GM13977 (cell line): ENCODE results near the gene TMEM154.

Experiments
- DNase-seq: peaks from one replicate; pipeline ENCODE4 v3.0.0; 2012; ENCODE audit warnings: low spot score
- CTCF ChIP-seq: IDR thresholded peaks from 2 replicates; pipeline ENCODE4 v1.5.1; 2012; ENCODE audit warnings: mild to moderate bottlenecking, control low read depth; ENCODE audit not compliant: insufficient read depth; ENCODE audit errors: extremely low read depth, missing control alignments
- in situ Hi-C: fragments of 300-500 bp; cut with MboI; formaldehyde crosslinking; loops from one replicate; pipeline ENCODE4 v1.12.0; 2022; ENCODE audit warnings: low sequenced_read_pairs, low pct_unique_long_range_greater_than_20kb, mixed read lengths, inconsistent platforms; ENCODE audit not compliant: unreplicated experiment

Gene TMEM154

DNA sequence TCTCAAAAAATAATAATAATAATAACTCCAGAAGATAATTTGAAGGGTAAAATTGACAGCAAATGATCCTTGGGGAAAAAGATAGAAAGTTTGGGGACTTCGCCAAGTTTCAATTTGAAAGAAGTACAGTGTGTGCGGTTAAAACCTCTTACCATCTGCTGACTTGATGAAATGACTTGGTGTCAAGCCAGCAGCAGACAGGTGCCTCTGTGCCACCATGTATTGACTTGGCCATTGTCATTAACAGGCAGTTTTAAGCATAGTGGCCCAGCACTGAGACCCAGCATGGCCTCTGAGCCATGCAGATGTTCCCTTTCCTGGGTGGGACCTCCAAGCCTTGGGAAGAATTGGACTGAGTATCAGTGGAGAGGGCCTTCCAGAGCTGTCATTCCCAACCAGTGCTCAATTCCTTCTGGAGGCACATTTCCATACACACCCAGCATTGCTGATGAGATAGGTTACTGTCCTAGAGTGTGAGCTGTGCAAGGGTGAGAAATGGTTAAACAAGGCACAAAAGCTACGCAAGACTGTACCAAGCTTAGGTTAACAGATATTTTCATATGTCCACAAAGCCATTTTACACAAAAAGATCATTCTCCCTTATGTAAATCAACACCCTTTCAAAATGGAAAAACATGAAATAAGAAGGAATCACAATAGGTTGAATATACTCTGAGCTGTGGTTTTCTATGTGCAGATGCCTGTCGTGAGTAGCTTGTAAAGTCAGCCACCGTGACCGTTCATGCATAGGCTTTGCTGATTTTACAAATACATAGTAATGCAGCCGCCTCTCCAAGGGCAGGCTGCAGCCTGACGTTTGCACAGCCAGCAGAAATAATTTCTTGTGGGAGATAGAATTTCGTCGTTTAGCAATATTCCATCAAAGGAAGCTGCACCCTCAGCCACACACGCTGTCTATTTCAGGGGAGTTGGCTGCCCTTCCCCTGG lies 84.5 kb downstream of the TMEM154 start:
- DNase-seq: no peak
- no peak for TF ChIP-seq CTCF
- in situ Hi-C loops: no loop called here

DNA sequence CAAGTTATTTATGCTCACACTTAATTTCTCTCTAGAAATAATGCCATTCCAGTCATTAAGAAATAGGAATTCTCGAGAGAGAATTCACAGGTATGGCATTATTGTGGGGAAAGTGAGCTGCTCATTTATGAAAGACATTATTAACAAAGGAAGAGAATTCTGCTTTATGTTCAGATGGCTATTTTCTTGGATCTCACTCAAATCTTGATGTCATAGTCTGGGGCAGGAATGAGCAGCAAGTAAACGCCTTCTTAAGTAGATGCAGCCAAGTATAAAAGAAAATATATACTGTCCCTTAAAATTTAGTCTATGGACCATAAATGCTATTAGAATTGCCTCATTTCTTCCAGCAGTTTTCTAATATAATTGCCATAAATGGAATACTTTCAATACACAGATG lies 85.7 kb downstream of the TMEM154 start:
- no peak for TF ChIP-seq CTCF
- no peak for DNase-seq
- in situ Hi-C loops: no loop called here

- in situ Hi-C loops: no loop called here
- TF ChIP-seq CTCF: no peak
- DNase-seq: no peak
These were observed 87.9 kb downstream of the TMEM154 start for GRCh38 chr4:152591876-152592275.

- no peak for DNase-seq
- no peak for TF ChIP-seq CTCF
- in situ Hi-C loops: no loop called here
These were observed 88.4 kb downstream of the TMEM154 start for GRCh38 chr4:152591396-152591795.

DNA sequence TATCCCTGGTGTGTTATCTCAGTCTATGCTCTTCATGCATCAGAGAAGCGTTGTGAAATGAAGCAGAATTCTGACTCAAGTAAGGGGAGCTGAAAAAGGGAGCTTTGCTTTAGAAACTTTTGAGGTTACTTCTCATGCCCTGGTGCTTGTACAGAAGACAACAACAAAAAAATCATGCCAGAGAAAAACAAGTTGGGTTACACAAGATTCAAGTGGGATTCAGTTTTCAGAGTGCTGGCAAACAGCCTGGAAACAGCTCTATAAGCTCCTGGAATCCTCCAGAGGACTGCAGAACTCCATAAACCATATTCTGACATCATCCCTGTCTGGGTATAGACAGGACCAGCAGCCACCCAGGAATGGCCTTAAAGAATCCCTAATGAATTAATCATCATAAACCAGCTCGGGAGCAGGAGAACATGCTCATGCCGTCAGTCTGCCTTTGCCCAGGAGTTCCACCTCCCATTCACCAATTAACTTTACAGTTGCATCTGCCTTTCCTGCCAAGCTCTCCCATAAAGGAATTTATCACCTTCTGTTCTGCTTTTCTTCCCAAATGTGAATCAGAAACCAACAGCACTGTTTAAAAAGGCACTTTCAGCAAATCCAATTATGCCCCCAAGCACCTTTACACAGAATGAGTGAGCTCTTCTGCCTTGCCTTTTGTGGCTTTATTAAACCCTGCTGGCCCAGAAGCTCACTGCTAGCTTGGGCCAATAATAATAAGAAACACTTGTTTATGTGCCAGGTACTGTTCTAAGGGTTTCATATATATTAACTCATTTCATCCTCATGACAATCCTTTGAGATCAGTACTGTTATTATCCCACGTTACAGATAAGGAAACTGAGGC lies 89.4 kb downstream of the TMEM154 start:
- in situ Hi-C loops: no loop called here
- TF ChIP-seq CTCF: no peak
- no peak for DNase-seq

- TF ChIP-seq CTCF: no peak
- no peak for DNase-seq
- in situ Hi-C loops: no loop called here
These were observed 90.9 kb downstream of the TMEM154 start for GRCh38 chr4:152588869-152589268.
